Cortex of kidney (tissue), 1 donor: Measurements from ENCODE around the gene FNDC3B.
"Not testable (repeated sequence)": the region's sequence is repeated elsewhere in the genome, so short reads cannot be mapped to it uniquely, and the experiment has no call there.

Source experiments
- DNase-seq: peaks from one replicate; lab custom pipeline; 2025; lab: John Stamatoyannopoulos, UW

The FNDC3B gene

GRCh38 chr3:172033396-172033795, 6.0 kb upstream of the FNDC3B start:
- no peak for DNase-seq

- no peak for DNase-seq
Observed at GRCh38 chr3:172034786-172035685, 4.3 kb upstream of the FNDC3B start.

GRCh38 chr3:172036541-172037215, 2.7 kb upstream of the FNDC3B start:
- no peak for DNase-seq

GRCh38 chr3:172038798-172039435, 461 bp upstream of the FNDC3B start:
- DNase-seq = no peak

- DNase-seq = peak; percentile 50
Observed at GRCh38 chr3:172040078-172040980, 951 bp downstream of the FNDC3B start.

- no peak for DNase-seq
Observed at GRCh38 chr3:172040981-172041963, 1.9 kb downstream of the FNDC3B start.

GRCh38 chr3:172042136-172042662, 2.8 kb downstream of the FNDC3B start:
- no peak for DNase-seq

- not testable (repeated sequence) for DNase-seq
Observed at GRCh38 chr3:172042663-172043179, 3.3 kb downstream of the FNDC3B start.

- DNase-seq = no peak
Observed at GRCh38 chr3:172043233-172043632, 3.9 kb downstream of the FNDC3B start.

GRCh38 chr3:172043766-172044165, 4.4 kb downstream of the FNDC3B start:
- no peak for DNase-seq

GRCh38 chr3:172044833-172045585, 5.6 kb downstream of the FNDC3B start:
- no peak for DNase-seq

GRCh38 chr3:172046268-172046915, 7.0 kb downstream of the FNDC3B start:
- no peak for DNase-seq

GRCh38 chr3:172047567-172048115, 8.3 kb downstream of the FNDC3B start:
- DNase-seq = no peak

GRCh38 chr3:172048599-172048998, 9.2 kb downstream of the FNDC3B start:
- no peak for DNase-seq

GRCh38 chr3:172051310-172051956, 12.1 kb downstream of the FNDC3B start:
- DNase-seq = no peak

GRCh38 chr3:172051957-172052354, 12.6 kb downstream of the FNDC3B start:
- no peak for DNase-seq

GRCh38 chr3:172052405-172052804, 13.0 kb downstream of the FNDC3B start:
- no peak for DNase-seq
